NT2/D1 (cell line): Measurements from ENCODE around the gene ZNF536.

ENCODE experiments used
- YY1 ChIP-seq: IDR thresholded peaks from 2 replicates; pipeline ENCODE4 v1.6.1; 2011; ENCODE audit not compliant: insufficient read length, insufficient read depth
- ZNF274 ChIP-seq: IDR thresholded peaks from 2 replicates; pipeline ENCODE4 v1.6.1; 2011; ENCODE audit warnings: mild to moderate bottlenecking, low read depth, low read length

DNA sequence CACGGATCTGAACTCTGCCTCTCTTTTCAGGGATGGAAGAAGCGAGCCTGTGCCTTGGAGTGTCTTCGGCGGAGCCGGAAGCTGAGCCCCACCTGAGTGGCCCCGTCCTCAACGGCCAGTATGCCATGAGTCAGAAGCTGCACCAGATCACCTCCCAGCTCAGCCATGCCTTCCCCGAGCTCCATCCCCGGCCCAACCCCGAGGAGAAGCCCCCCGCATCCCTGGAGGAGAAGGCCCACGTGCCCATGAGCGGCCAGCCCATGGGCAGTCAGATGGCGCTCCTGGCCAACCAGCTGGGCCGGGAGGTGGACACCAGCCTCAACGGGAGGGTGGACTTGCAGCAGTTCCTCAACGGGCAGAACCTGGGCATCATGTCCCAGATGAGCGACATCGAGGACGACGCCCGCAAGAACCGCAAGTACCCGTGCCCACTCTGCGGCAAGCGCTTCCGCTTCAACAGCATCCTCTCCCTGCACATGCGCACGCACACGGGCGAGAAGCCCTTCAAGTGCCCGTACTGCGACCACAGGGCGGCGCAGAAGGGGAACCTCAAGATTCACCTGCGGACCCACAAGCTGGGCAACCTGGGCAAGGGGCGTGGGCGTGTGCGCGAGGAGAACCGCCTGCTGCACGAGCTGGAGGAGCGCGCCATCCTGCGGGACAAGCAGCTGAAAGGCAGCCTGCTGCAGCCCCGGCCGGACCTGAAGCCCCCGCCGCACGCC lies 71.5 kb downstream of the ZNF536 start:
- TF ChIP-seq ZNF274 (no peak), YY1 (no peak)
